Liver (tissue), 3 donors: ENCODE results near the gene MAPKAPK3.

Experiments
- ATF3 ChIP-seq: IDR thresholded peaks from 2 replicates; pipeline ENCODE4 v1.6.1; 2016; ENCODE audit warnings: antibody characterized with exemption
- CTCF ChIP-seq: fragments of 150-350 bp; IDR thresholded peaks from 2 replicates; pipeline ENCODE4 v1.5.1; 2017; ENCODE audit warnings: improper control_type of control experiment, low read depth, low read length; ENCODE audit not compliant: missing input control
- JUND ChIP-seq, 2 donors: IDR thresholded peaks; 2 replicates each; pipeline ENCODE4 v1.6.1; 2016; ENCODE audit warnings: antibody characterized with exemption in 2 of 2
- MAX ChIP-seq: IDR thresholded peaks from 2 replicates; pipeline ENCODE4 v1.6.1; 2016; ENCODE audit warnings: antibody characterized with exemption
- REST ChIP-seq: IDR thresholded peaks from 2 replicates; pipeline ENCODE4 v1.6.1; 2016; ENCODE audit warnings: antibody characterized with exemption, mild to moderate bottlenecking
- SP1 ChIP-seq: IDR thresholded peaks from 2 replicates; pipeline ENCODE4 v1.6.1; 2018; ENCODE audit warnings: antibody characterized with exemption, mild to moderate bottlenecking
- YY1 ChIP-seq: IDR thresholded peaks from 2 replicates; pipeline ENCODE4 v1.6.1; 2016; ENCODE audit warnings: antibody characterized with exemption, mild to moderate bottlenecking
- donor health status: healthy.
- donor health status: healthy.

DNA sequence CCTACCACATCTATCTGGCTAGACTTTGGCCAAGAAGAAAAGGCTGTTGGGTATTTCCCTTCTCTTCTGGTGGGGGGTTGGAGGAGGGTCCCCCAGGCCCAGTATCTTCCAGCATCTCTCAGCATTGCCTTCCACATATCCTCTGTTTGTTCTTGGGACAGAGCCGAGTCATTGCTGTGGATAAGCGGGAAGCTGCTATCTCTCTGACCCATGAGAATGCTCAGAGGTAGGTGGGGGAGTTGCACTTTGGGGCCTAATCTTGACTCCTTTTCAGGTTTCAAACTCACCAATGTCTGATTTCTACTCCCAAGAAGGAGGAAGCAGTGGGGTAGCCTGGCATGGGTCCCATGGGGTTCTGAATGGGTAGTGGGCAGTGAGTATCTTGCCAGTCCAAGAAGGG lies 39.6 kb upstream of the MAPKAPK3 start:
- TF ChIP-seq CTCF = no peak
- TF ChIP-seq JUND (IDR thresholded peaks at IDR 0.05) = no peak
- no peak for TF ChIP-seq YY1
- no peak for TF ChIP-seq ATF3
- TF ChIP-seq SP1 = no peak
- TF ChIP-seq MAX = no peak
- TF ChIP-seq REST = no peak
